CD4-positive, alpha-beta T cell treated with Interleukin-17A for 1 hour (primary cell): ENCODE data around the gene RPL13.

Experiments
- DNase-seq: peaks from one replicate; pipeline ENCODE4 v3.0.0-alpha.2; 2020

The RPL13 gene

GRCh38 chr16:89599902-89600301 is 39.4 kb downstream of the RPL13 start:
- DNase-seq, result no peak

- DNase-seq, result no peak
Measured at GRCh38 chr16:89600427-89600826, 39.9 kb downstream of the RPL13 start.

- no peak for DNase-seq
Measured at GRCh38 chr16:89600956-89601355, 40.5 kb downstream of the RPL13 start.

GRCh38 chr16:89601906-89602272 is 41.4 kb downstream of the RPL13 start:
- DNase-seq, result no peak

GRCh38 chr16:89602273-89602951 is 41.9 kb downstream of the RPL13 start:
- peak; percentile 45 for DNase-seq

- DNase-seq, result no peak
Measured at GRCh38 chr16:89602952-89603590, 42.6 kb downstream of the RPL13 start.

- DNase-seq, result no peak
Measured at GRCh38 chr16:89604764-89605163, 44.3 kb downstream of the RPL13 start.

GRCh38 chr16:89605186-89605970 is 44.9 kb downstream of the RPL13 start:
- DNase-seq, result no peak

- no peak for DNase-seq
Measured at GRCh38 chr16:89606006-89606405, 45.5 kb downstream of the RPL13 start.

GRCh38 chr16:89607453-89607852 is 47.0 kb downstream of the RPL13 start:
- no peak for DNase-seq

GRCh38 chr16:89607937-89608740 is 47.7 kb downstream of the RPL13 start:
- no peak for DNase-seq

- DNase-seq, result no peak
Measured at GRCh38 chr16:89610108-89610453, 49.6 kb downstream of the RPL13 start.

GRCh38 chr16:89612415-89613166 is 52.1 kb downstream of the RPL13 start:
- no peak for DNase-seq

GRCh38 chr16:89613231-89613953 is 52.9 kb downstream of the RPL13 start, which contains the start of gene DPEP1:
DPEP1 (plus strand) TSS chr16:89613642; CDS start chr16:89630411, 16,769 bp downstream.
- DNase-seq, result no peak

GRCh38 chr16:89613954-89614459 is 53.5 kb downstream of the RPL13 start:
- DNase-seq, result no peak
